ENCODE measurements around the gene ZDHHC14.

DNA sequence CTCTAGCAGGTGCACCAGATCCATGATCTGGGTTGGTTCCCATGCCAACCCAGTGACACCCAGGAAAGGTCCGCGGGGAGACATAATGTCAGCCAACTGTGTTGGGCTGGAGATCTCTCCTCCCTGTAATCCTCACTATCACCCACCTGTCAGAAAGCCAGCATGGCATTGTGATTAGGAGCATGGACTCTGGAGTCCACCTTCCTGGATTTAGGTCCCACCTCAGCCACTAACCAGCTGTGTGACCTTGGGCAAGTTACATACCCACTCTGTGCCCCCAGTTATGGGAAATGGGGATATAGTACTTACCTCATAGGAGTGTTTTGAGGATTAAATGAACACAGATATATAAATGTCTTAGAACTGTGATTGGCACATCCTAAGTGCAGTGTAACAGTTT, 97.9 kb downstream of the ZDHHC14 start:
- TF ChIP-seq, protein P1, sequence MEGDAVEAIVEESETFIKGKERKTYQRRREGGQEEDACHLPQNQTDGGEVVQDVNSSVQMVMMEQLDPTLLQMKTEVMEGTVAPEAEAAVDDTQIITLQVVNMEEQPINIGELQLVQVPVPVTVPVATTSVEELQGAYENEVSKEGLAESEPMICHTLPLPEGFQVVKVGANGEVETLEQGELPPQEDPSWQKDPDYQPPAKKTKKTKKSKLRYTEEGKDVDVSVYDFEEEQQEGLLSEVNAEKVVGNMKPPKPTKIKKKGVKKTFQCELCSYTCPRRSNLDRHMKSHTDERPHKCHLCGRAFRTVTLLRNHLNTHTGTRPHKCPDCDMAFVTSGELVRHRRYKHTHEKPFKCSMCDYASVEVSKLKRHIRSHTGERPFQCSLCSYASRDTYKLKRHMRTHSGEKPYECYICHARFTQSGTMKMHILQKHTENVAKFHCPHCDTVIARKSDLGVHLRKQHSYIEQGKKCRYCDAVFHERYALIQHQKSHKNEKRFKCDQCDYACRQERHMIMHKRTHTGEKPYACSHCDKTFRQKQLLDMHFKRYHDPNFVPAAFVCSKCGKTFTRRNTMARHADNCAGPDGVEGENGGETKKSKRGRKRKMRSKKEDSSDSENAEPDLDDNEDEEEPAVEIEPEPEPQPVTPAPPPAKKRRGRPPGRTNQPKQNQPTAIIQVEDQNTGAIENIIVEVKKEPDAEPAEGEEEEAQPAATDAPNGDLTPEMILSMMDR (conservative IDR thresholded peaks at IDR 0.05; ENCODE audit: low read depth in 2 of 2) = no peak
- TF ChIP-seq JUNB (IDR thresholded peaks at IDR 0.05; ENCODE audit: unreplicated experiment) (no peak), EZH2 (IDR thresholded peaks at IDR 0.05; ENCODE audit: low read depth, unreplicated experiment) (no peak)
